ENCODE data around the gene WDFY4. TPM values are rescaled to one million over a fixed set of nuclear protein-coding genes. Genes with fewer than 3 reads are reported as not detected.

Gene WDFY4
- polyA plus RNA-seq, 1 of the 3 experiments (the other 2 are of a cell fraction) = not detected

DNA sequence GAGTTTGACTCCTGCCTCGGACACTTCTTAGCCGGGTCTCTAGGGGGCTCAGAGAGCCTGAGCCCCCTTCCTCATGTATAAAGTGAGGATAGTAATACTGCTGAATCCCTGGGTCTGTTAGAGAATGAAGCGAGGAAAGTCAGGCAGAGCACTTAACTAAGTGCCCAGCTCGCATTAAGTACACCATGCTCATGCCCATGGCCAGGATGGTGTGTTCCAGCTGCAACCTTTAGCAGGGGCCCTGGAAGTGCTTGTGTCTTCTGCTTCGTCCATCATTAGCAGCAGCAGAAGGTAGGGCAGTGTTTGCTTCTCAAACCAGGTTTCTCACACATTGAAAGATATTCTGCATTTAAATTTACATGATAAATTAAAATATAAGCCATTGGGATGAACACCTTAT is 27.3 kb upstream of the WDFY4 start:
- no peak overlapping the region for H3K9ac ChIP-seq
- TF ChIP-seq, protein P1, sequence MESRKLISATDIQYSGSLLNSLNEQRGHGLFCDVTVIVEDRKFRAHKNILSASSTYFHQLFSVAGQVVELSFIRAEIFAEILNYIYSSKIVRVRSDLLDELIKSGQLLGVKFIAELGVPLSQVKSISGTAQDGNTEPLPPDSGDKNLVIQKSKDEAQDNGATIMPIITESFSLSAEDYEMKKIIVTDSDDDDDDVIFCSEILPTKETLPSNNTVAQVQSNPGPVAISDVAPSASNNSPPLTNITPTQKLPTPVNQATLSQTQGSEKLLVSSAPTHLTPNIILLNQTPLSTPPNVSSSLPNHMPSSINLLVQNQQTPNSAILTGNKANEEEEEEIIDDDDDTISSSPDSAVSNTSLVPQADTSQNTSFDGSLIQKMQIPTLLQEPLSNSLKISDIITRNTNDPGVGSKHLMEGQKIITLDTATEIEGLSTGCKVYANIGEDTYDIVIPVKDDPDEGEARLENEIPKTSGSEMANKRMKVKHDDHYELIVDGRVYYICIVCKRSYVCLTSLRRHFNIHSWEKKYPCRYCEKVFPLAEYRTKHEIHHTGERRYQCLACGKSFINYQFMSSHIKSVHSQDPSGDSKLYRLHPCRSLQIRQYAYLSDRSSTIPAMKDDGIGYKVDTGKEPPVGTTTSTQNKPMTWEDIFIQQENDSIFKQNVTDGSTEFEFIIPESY (IDR thresholded peaks at IDR 0.05; ENCODE audit: borderline replicate concordance, low read depth) = no peak
- TF ChIP-seq, protein P2, sequence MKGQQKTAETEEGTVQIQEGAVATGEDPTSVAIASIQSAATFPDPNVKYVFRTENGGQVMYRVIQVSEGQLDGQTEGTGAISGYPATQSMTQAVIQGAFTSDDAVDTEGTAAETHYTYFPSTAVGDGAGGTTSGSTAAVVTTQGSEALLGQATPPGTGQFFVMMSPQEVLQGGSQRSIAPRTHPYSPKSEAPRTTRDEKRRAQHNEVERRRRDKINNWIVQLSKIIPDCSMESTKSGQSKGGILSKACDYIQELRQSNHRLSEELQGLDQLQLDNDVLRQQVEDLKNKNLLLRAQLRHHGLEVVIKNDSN (IDR thresholded peaks at IDR 0.05; ENCODE audit: borderline replicate concordance, low read depth) = no peak
- TF ChIP-seq, protein P3, sequence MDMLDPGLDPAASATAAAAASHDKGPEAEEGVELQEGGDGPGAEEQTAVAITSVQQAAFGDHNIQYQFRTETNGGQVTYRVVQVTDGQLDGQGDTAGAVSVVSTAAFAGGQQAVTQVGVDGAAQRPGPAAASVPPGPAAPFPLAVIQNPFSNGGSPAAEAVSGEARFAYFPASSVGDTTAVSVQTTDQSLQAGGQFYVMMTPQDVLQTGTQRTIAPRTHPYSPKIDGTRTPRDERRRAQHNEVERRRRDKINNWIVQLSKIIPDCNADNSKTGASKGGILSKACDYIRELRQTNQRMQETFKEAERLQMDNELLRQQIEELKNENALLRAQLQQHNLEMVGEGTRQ (IDR thresholded peaks at IDR 0.05; ENCODE audit: borderline replicate concordance, low read depth, low read length) = no peak
- TF ChIP-seq EZH2phosphoT487 (IDR thresholded peaks at IDR 0.05; ENCODE audit: borderline replicate concordance, low read depth) (no peak), RAD21 (IDR thresholded peaks at IDR 0.05; ENCODE audit: low read length) (no peak), FOSL2 (IDR thresholded peaks at IDR 0.05; ENCODE audit: borderline replicate concordance, low read depth) (no peak), TAF1 (IDR thresholded peaks at IDR 0.05; ENCODE audit: borderline replicate concordance, low read depth, low read length) (no peak), SIN3A (IDR thresholded peaks at IDR 0.05; ENCODE audit: borderline replicate concordance, low read depth, low read length) (no peak), SMC3 (IDR thresholded peaks at IDR 0.05; ENCODE audit: low read depth, low read length) (no peak)
- TF ChIP-seq, protein P4, sequence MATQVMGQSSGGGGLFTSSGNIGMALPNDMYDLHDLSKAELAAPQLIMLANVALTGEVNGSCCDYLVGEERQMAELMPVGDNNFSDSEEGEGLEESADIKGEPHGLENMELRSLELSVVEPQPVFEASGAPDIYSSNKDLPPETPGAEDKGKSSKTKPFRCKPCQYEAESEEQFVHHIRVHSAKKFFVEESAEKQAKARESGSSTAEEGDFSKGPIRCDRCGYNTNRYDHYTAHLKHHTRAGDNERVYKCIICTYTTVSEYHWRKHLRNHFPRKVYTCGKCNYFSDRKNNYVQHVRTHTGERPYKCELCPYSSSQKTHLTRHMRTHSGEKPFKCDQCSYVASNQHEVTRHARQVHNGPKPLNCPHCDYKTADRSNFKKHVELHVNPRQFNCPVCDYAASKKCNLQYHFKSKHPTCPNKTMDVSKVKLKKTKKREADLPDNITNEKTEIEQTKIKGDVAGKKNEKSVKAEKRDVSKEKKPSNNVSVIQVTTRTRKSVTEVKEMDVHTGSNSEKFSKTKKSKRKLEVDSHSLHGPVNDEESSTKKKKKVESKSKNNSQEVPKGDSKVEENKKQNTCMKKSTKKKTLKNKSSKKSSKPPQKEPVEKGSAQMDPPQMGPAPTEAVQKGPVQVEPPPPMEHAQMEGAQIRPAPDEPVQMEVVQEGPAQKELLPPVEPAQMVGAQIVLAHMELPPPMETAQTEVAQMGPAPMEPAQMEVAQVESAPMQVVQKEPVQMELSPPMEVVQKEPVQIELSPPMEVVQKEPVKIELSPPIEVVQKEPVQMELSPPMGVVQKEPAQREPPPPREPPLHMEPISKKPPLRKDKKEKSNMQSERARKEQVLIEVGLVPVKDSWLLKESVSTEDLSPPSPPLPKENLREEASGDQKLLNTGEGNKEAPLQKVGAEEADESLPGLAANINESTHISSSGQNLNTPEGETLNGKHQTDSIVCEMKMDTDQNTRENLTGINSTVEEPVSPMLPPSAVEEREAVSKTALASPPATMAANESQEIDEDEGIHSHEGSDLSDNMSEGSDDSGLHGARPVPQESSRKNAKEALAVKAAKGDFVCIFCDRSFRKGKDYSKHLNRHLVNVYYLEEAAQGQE (IDR thresholded peaks at IDR 0.05; ENCODE audit: low read depth, low read length) = no peak
- POLR2A ChIA-PET = interaction anchor here (1.4 to 2.5 kb wide), 2 partner anchors 105 to 856 kb away, joined by 3 to 25 read pairs; no protein-coding TSS in a partner anchor
- CTCF ChIA-PET = interaction anchor here (0.5 to 14.1 kb wide), 65 partner anchors 10 to 904 kb away, joined by 3 to 662 read pairs (median 6); partner anchors contain the start of gene ARHGAP22
- no peaks in the 10 kb centered on the region for H3F3A ChIP-seq (replicated peaks; ENCODE audit: insufficient read depth)
- no peaks in the 10 kb centered on the region for H3K27me3 ChIP-seq (ENCODE audit: insufficient read depth)
- no peaks in the 10 kb centered on the region for H3K9me2 ChIP-seq
- peaks cover 21% of the 10 kb centered on the region; the same call in 1 of the 2 replicates for H3K79me2 ChIP-seq (ENCODE audit: insufficient read depth)
- peaks cover 0 to 4% of the 10 kb centered on the region in 2 experiments for H3K36me3 ChIP-seq (replicated peaks in 1 of 2; ENCODE audit: control insufficient read depth in 1 of 2, insufficient read depth in 2 of 2, low read length in 1 of 2)
- 64% methylated on average over 4 of the region's 5 CpGs for WGBS (ENCODE audit: low lambda C conversion rate)
- peaks cover 5 to 20% of the 10 kb centered on the region in 2 experiments; a peak in 2 of 4 replicates for H3K4me1 ChIP-seq (ENCODE audit: control insufficient read depth in 1 of 2, insufficient read depth in 2 of 2, low read depth in 1 of 2, low read length in 1 of 2)
- H3K27ac ChIP-seq (ENCODE audit: low read depth in 2 of 2, low read length in 1 of 2) = no peak overlapping the region
- H3K9me3 ChIP-seq = no peaks in the 10 kb centered on the region
- no peak overlapping the region; the same call in 1 of the 2 replicates for H3K4me2 ChIP-seq
- H3K4me3 ChIP-seq (ENCODE audit: low read depth in 2 of 2, low read length in 1 of 2) = no peak overlapping the region
- H2AFZ ChIP-seq (ENCODE audit: low read depth) = no peak overlapping the region
- no peak for DNase-seq
- no peaks in the 10 kb centered on the region for H4K20me1 ChIP-seq (ENCODE audit: insufficient read depth)
